ENCODE results near the gene DDX31. TPM values are rescaled to one million over a fixed set of nuclear protein-coding genes. Genes with fewer than 3 reads are reported as not detected.

Gene DDX31
- total RNA-seq, 2 donors from 2014 or later = 6.8 to 6.9 TPM

GRCh38 chr9:132610661-132611060 is 59.1 kb downstream of the DDX31 start:
- intact Hi-C loops (cut with DNase I) = no loop called here
- no peak for DNase-seq (ENCODE audit: low spot score)

GRCh38 chr9:132609829-132610228 is 60.0 kb downstream of the DDX31 start:
- intact Hi-C loops (cut with DNase I) = no loop called here

GRCh38 chr9:132609184-132609583 is 60.6 kb downstream of the DDX31 start:
- intact Hi-C loops (cut with DNase I) = no loop called here
- no peak for DNase-seq (ENCODE audit: low spot score)

More at GRCh38 chr9:132609829-132610228, 60.0 kb downstream of the DDX31 start:
- no peak for DNase-seq (ENCODE audit: low spot score)

GRCh38 chr9:132606066-132606465 is 63.7 kb downstream of the DDX31 start:
- DNase-seq (ENCODE audit: low spot score) = no peak
- intact Hi-C loops (cut with DNase I) = no loop called here

GRCh38 chr9:132605387-132605786 is 64.4 kb downstream of the DDX31 start:
- intact Hi-C loops (cut with DNase I) = no loop called here
- DNase-seq (ENCODE audit: low spot score) = no peak

- intact Hi-C loops (cut with DNase I) = no loop called here
Observed at GRCh38 chr9:132602207-132602606, 67.6 kb downstream of the DDX31 start.

GRCh38 chr9:132600326-132600984 is 69.3 kb downstream of the DDX31 start:
- intact Hi-C loops (cut with DNase I) = no loop called here
- no peak for DNase-seq (ENCODE audit: low spot score)

More at GRCh38 chr9:132602207-132602606, 67.6 kb downstream of the DDX31 start:
- no peak for DNase-seq (ENCODE audit: low spot score)

GRCh38 chr9:132597073-132597775 is 72.6 kb downstream of the DDX31 start:
- intact Hi-C loops (cut with DNase I) = no loop called here
- DNase-seq (ENCODE audit: low spot score) = no peak

- intact Hi-C loops (cut with DNase I) = no loop called here
- no peak for DNase-seq (ENCODE audit: low spot score)
Observed at GRCh38 chr9:132596200-132596599, 73.6 kb downstream of the DDX31 start.

- DNase-seq (ENCODE audit: low spot score) = peak; percentile 29
- intact Hi-C loops (cut with DNase I) = loop anchor here in 1 of 2 donors (2.0 kb wide), 1 partner anchor 61 kb away; no protein-coding TSS in a partner anchor
Observed at GRCh38 chr9:132595319-132595718, 74.5 kb downstream of the DDX31 start.

- intact Hi-C loops (cut with DNase I) = loop anchor here in 1 of 2 donors (2.0 kb wide), 1 partner anchor 60 kb away; no protein-coding TSS in a partner anchor
- peak; percentile 75 for DNase-seq (ENCODE audit: low spot score)
Observed at GRCh38 chr9:132594412-132594811, 75.4 kb downstream of the DDX31 start.

GRCh38 chr9:132592451-132592850 is 77.3 kb downstream of the DDX31 start:
- intact Hi-C loops (cut with DNase I) = no loop called here
- peak; percentile 13 for DNase-seq (ENCODE audit: low spot score)

GRCh38 chr9:132591751-132592314 is 78.0 kb downstream of the DDX31 start:
- intact Hi-C loops (cut with DNase I) = no loop called here
- DNase-seq (ENCODE audit: low spot score) = peak; percentile 45

- intact Hi-C loops (cut with DNase I) = no loop called here
- no peak for DNase-seq (ENCODE audit: low spot score)
Observed at GRCh38 chr9:132591244-132591643, 78.5 kb downstream of the DDX31 start.

- DNase-seq (ENCODE audit: low spot score) = peak; percentile 50
- intact Hi-C loops (cut with DNase I) = no loop called here
Observed at GRCh38 chr9:132590318-132591182, 79.2 kb downstream of the DDX31 start.

- no peak for DNase-seq (ENCODE audit: low spot score)
- intact Hi-C loops (cut with DNase I) = no loop called here
Observed at GRCh38 chr9:132590037-132590317, 79.8 kb downstream of the DDX31 start.

GRCh38 chr9:132589148-132590036 is 80.4 kb downstream of the DDX31 start:
- DNase-seq (ENCODE audit: low spot score) = peak; percentile 57
- intact Hi-C loops (cut with DNase I) = no loop called here

- peak; percentile 68 for DNase-seq (ENCODE audit: low spot score)
- intact Hi-C loops (cut with DNase I) = no loop called here
Observed at GRCh38 chr9:132588501-132589147, 81.2 kb downstream of the DDX31 start.
